Measurements from ENCODE around the gene TEX53.

The TEX53 gene

GRCh38 chr9:114691046-114691955 is 33.7 kb upstream of the TEX53 start:
- H3K27me3 ChIP-seq (replicated peaks) = no peaks in the 10 kb centered on the region
- TF ChIP-seq, protein P1, sequence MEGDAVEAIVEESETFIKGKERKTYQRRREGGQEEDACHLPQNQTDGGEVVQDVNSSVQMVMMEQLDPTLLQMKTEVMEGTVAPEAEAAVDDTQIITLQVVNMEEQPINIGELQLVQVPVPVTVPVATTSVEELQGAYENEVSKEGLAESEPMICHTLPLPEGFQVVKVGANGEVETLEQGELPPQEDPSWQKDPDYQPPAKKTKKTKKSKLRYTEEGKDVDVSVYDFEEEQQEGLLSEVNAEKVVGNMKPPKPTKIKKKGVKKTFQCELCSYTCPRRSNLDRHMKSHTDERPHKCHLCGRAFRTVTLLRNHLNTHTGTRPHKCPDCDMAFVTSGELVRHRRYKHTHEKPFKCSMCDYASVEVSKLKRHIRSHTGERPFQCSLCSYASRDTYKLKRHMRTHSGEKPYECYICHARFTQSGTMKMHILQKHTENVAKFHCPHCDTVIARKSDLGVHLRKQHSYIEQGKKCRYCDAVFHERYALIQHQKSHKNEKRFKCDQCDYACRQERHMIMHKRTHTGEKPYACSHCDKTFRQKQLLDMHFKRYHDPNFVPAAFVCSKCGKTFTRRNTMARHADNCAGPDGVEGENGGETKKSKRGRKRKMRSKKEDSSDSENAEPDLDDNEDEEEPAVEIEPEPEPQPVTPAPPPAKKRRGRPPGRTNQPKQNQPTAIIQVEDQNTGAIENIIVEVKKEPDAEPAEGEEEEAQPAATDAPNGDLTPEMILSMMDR (IDR thresholded peaks at IDR 0.05; ENCODE audit: low read depth, low read length, missing control alignments) = no peak
- H3K36me3 ChIP-seq (replicated peaks) = no peaks in the 10 kb centered on the region
- in situ Hi-C loops (cut with HindIII; ENCODE audit: low pct_ligation_motif_present, low sequenced_read_pairs) = loop anchor here (25.0 kb wide), 1 partner anchor 321 kb away; no protein-coding TSS in a partner anchor
- peak; percentile 88 for DNase-seq
- H3K4me3 ChIP-seq (ENCODE audit: low read depth, low read length) = no peak overlapping the region
- H3K27ac ChIP-seq = peak overlapping the region; percentile 53

GRCh38 chr9:114690308-114690707 is 32.7 kb upstream of the TEX53 start:
- peak overlapping the region; percentile 45 for H3K27ac ChIP-seq
- in situ Hi-C loops (cut with HindIII; ENCODE audit: low pct_ligation_motif_present, low sequenced_read_pairs) = loop anchor here (25.0 kb wide), 1 partner anchor 322 kb away; no protein-coding TSS in a partner anchor
- no peak for DNase-seq

GRCh38 chr9:114689813-114690212 is 32.2 kb upstream of the TEX53 start:
- Histone ChIP-seq H3K36me3 (replicated peaks) (no peaks in the 10 kb centered on the region), H3K27ac (no peak overlapping the region), H3K27me3 (replicated peaks) (no peaks in the 10 kb centered on the region), H3K4me3 (ENCODE audit: low read depth, low read length) (no peak overlapping the region)
- no peak for DNase-seq
- in situ Hi-C loops (cut with HindIII; ENCODE audit: low pct_ligation_motif_present, low sequenced_read_pairs) = loop anchor here (25.0 kb wide), 1 partner anchor 322 kb away; no protein-coding TSS in a partner anchor
- TF ChIP-seq, protein P1 (IDR thresholded peaks at IDR 0.05; ENCODE audit: low read depth, low read length, missing control alignments) = no peak

More at GRCh38 chr9:114690308-114690707, 32.7 kb upstream of the TEX53 start:
- no peak overlapping the region for H3K4me3 ChIP-seq (ENCODE audit: low read depth, low read length)
- H3K36me3 ChIP-seq (replicated peaks) = no peaks in the 10 kb centered on the region
- no peaks in the 10 kb centered on the region for H3K27me3 ChIP-seq (replicated peaks)
- TF ChIP-seq, protein P1 (IDR thresholded peaks at IDR 0.05; ENCODE audit: low read depth, low read length, missing control alignments) = no peak

GRCh38 chr9:114688909-114689610 is 31.5 kb upstream of the TEX53 start:
- no peak overlapping the region for H3K27ac ChIP-seq
- TF ChIP-seq, protein P1 (IDR thresholded peaks at IDR 0.05; ENCODE audit: low read depth, low read length, missing control alignments) = no peak
- in situ Hi-C loops (cut with HindIII; ENCODE audit: low pct_ligation_motif_present, low sequenced_read_pairs) = loop anchor here (25.0 kb wide), 1 partner anchor 323 kb away; no protein-coding TSS in a partner anchor

GRCh38 chr9:114688379-114688778 is 30.8 kb upstream of the TEX53 start:
- no peaks in the 10 kb centered on the region for H3K36me3 ChIP-seq (replicated peaks)
- no peak overlapping the region for H3K4me3 ChIP-seq (ENCODE audit: low read depth, low read length)
- no peaks in the 10 kb centered on the region for H3K27me3 ChIP-seq (replicated peaks)
- no peak overlapping the region for H3K27ac ChIP-seq
- TF ChIP-seq, protein P1 (IDR thresholded peaks at IDR 0.05; ENCODE audit: low read depth, low read length, missing control alignments) = no peak
- no peak for DNase-seq
- in situ Hi-C loops (cut with HindIII; ENCODE audit: low pct_ligation_motif_present, low sequenced_read_pairs) = loop anchor here (25.0 kb wide), 1 partner anchor 324 kb away; no protein-coding TSS in a partner anchor

More at GRCh38 chr9:114688909-114689610, 31.5 kb upstream of the TEX53 start:
- H3K36me3 ChIP-seq (replicated peaks) = no peaks in the 10 kb centered on the region
- DNase-seq = no peak
- no peak overlapping the region for H3K4me3 ChIP-seq (ENCODE audit: low read depth, low read length)
- no peaks in the 10 kb centered on the region for H3K27me3 ChIP-seq (replicated peaks)

Measured in brain microvascular endothelial cell (primary cell).